ENCODE results near the gene SURF2.
"Not testable (repeated sequence)": the region's sequence is repeated elsewhere in the genome, so short reads cannot be mapped to it uniquely, and the experiment has no call there.

The SURF2 gene

GRCh38 chr9:133390713-133391112 lies 34.4 kb downstream of the SURF2 start:
- no peak overlapping the region for H3K27ac Mint-ChIP-seq
- no peaks in the 10 kb centered on the region for H3K4me1 Mint-ChIP-seq
- no peak for TF ChIP-seq CTCF (IDR thresholded peaks at IDR 0.05; ENCODE audit: unreplicated experiment in 3 of 3)
- H3K9me3 Mint-ChIP-seq: no peaks in the 10 kb centered on the region
- H3K36me3 Mint-ChIP-seq (ENCODE audit: low read depth): no peaks in the 10 kb centered on the region
- H3K4me3 Mint-ChIP-seq: no peak overlapping the region
- H3K27me3 Mint-ChIP-seq (ENCODE audit: low read depth): no peaks in the 10 kb centered on the region

GRCh38 chr9:133391449-133391848 lies 35.1 kb downstream of the SURF2 start:
- not testable (repeated sequence) for H3K9me3 Mint-ChIP-seq; H3K27ac Mint-ChIP-seq; H3K27me3 Mint-ChIP-seq (ENCODE audit: low read depth); H3K36me3 Mint-ChIP-seq (ENCODE audit: low read depth); H3K4me3 Mint-ChIP-seq; H3K4me1 Mint-ChIP-seq

DNA sequence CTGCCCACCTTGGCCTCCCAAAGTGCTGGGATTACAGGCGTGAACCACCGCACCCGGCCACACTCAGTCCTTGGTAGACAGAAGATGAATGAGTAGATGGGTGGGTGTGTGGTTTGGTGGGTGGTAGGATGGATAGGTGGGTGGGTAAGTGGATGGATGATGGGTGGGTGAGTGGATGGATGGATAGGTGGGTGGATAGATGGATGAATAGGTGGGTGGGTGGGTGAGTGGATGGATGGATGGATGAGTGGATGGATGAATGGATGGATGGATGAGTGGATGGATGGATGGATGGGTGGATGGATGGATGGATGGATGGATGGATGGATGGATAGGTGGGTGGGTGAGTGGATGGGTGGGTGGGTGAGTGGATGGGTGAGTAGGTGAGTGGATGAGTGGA lies 36.0 kb downstream of the SURF2 start:
- not testable (repeated sequence) for H3K4me1 Mint-ChIP-seq; H3K27me3 Mint-ChIP-seq (ENCODE audit: low read depth); H3K4me3 Mint-ChIP-seq; H3K9me3 Mint-ChIP-seq; H3K36me3 Mint-ChIP-seq (ENCODE audit: low read depth); H3K27ac Mint-ChIP-seq

- H3K4me3 Mint-ChIP-seq: no peak overlapping the region
- H3K27ac Mint-ChIP-seq: no peak overlapping the region
- TF ChIP-seq CTCF (IDR thresholded peaks at IDR 0.05; ENCODE audit: unreplicated experiment in 3 of 3): no peak
- peaks cover 9% of the 10 kb centered on the region for H3K27me3 Mint-ChIP-seq (ENCODE audit: low read depth)
- H3K36me3 Mint-ChIP-seq (ENCODE audit: low read depth): no peaks in the 10 kb centered on the region
- H3K4me1 Mint-ChIP-seq: no peaks in the 10 kb centered on the region
- H3K9me3 Mint-ChIP-seq: no peaks in the 10 kb centered on the region
Observed at GRCh38 chr9:133393399-133393798, 37.0 kb downstream of the SURF2 start.

DNA sequence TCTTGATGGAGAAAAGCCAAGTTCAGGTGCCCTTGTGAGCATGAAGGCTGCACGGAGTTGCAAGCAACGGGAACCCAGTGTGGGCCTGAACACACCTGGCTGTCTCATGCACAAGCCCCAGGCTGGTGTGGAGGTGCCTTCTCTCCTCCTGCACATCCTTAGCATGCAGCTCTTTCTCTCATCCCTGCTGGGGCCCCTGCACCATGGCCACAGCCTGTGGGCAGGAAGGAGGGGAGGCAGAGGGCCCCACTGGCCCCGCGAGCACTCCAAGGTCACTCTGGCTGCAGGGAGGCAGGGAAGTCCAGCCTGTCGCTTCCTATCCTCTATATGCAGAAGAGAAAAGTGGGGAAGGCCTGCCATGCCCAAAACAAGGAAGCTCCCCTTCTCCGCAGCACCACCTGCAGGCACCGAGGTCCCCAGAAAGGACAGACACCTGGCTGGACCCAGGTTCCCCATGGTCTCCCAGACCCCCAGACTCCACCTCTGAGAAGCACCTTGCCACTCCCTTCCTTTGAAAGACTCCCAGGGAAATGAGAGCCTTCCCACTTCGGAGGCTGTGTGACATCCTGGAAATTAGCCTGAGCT lies 38.4 kb downstream of the SURF2 start:
- H3K36me3 Mint-ChIP-seq (ENCODE audit: low read depth): no peaks in the 10 kb centered on the region
- no peak overlapping the region for H3K27ac Mint-ChIP-seq
- no peaks in the 10 kb centered on the region for H3K9me3 Mint-ChIP-seq
- no peak for TF ChIP-seq CTCF (IDR thresholded peaks at IDR 0.05; ENCODE audit: unreplicated experiment in 3 of 3)
- H3K4me3 Mint-ChIP-seq: no peak overlapping the region
- H3K27me3 Mint-ChIP-seq (ENCODE audit: low read depth): peaks cover 9% of the 10 kb centered on the region
- no peaks in the 10 kb centered on the region for H3K4me1 Mint-ChIP-seq

DNA sequence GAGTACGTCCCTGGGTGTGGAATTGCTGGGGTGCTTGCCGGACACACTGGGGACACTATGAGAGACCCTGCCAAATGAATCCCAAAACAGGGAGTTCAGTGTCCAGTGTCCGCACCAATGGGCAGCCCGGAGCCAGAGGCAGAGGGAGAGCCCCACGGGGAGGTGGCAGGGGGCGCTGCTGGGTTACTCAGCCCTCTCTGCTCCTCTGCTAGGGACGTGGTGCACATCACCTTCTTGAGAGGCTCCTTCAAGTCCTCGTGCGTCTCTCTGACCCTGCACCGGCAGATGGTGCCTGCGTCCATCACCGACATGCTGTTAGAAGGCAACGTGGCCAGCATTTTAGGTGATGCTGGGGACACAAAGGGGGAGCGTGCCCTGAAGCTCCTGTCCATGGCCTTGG lies 40.6 kb downstream of the SURF2 start:
- Mint-ChIP-seq H3K4me3 (no peak overlapping the region), H3K27ac (no peak overlapping the region), H3K36me3 (ENCODE audit: low read depth) (no peaks in the 10 kb centered on the region), H3K9me3 (no peaks in the 10 kb centered on the region), H3K4me1 (no peaks in the 10 kb centered on the region), H3K27me3 (ENCODE audit: low read depth) (peaks cover 9% of the 10 kb centered on the region)
- TF ChIP-seq CTCF (IDR thresholded peaks at IDR 0.05; ENCODE audit: unreplicated experiment in 3 of 3): no peak

DNA sequence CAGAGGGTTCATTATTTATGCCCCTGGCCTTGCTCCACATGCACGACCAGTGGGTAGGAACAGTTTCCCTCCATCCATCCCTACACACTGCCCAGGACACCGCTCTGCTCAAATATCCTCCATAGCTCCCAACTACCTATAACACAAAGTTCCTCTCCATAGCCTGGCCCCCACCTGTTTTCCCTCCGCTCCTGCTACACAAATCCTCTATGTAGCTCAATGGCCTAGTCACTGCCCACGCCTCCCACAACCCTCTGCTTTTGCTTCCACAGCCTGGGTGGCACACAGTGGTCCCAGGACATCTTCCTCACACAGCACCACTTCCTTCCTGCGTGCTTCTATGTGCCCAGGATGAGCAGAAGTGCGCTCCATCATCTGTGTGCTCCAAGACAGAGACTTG lies 41.0 kb downstream of the SURF2 start:
- Mint-ChIP-seq H3K36me3 (ENCODE audit: low read depth) (no peaks in the 10 kb centered on the region), H3K9me3 (no peaks in the 10 kb centered on the region), H3K4me3 (no peak overlapping the region), H3K27ac (no peak overlapping the region), H3K27me3 (ENCODE audit: low read depth) (peaks cover 9% of the 10 kb centered on the region), H3K4me1 (no peaks in the 10 kb centered on the region)
- TF ChIP-seq CTCF (IDR thresholded peaks at IDR 0.05; ENCODE audit: unreplicated experiment in 3 of 3): no peak

All from nephron (organoid).